HEK293 (cell line): ENCODE measurements around the gene NPTN.

Source experiments
- CTCF ChIA-PET: fragments of 350-600 bp; formaldehyde crosslinking; extraction: SDS; loops from one replicate; lab custom pipeline; 2021; ENCODE audit warnings: antibody characterized with exemption; lab: Yijun Ruan, JAX
- POLR2A ChIA-PET: fragments of 300-600 bp; formaldehyde crosslinking; extraction: SDS; loops from one replicate; lab custom pipeline; 2020; ENCODE audit warnings: antibody characterized with exemption, inconsistent platforms; lab: Yijun Ruan, JAX
- H3K27ac ChIP-seq: fragments of 200-500 bp; sonication (Bioruptor generic); 2 replicates; pipeline ENCODE4 v1.5.1; 2014; ENCODE audit warnings: low read depth, low read length, control low read depth, inconsistent platforms; ENCODE audit errors: extremely low read depth
- H3K36me3 ChIP-seq, 2 experiments: fragments of 200-500 bp in 1 of 2; sonication (Bioruptor generic) in 1 of 2; 1 replicate in 1 of 2; 2 replicates in 1 of 2; pipeline ENCODE4 v1.5.1; 2014 to 2017; ENCODE audit warnings: inconsistent platforms in 2 of 2, low read length in 2 of 2; ENCODE audit not compliant: control insufficient read depth in 2 of 2, insufficient read depth in 1 of 2
- H3K4me1 ChIP-seq: fragments of 200-500 bp; sonication (Bioruptor generic); 2 replicates; pipeline ENCODE4 v1.5.1; 2014; ENCODE audit warnings: mild to moderate bottlenecking, low read length, inconsistent platforms; ENCODE audit not compliant: control insufficient read depth, insufficient read depth
- H3K4me3 ChIP-seq: 2 replicates; pipeline ENCODE4 v1.5.1; 2011; ENCODE audit warnings: low read depth, mild to moderate bottlenecking, control low read depth, low read length, moderate library complexity
- H3K9me3 ChIP-seq: fragments of 200-500 bp; sonication (Bioruptor generic); 2 replicates; pipeline ENCODE4 v1.5.1; 2014; ENCODE audit warnings: low read depth, low read length, inconsistent platforms; ENCODE audit not compliant: control insufficient read depth, insufficient read depth
- GFI1B ChIP-seq: fragments of 450-650 bp; formaldehyde crosslinking; IDR thresholded peaks from 2 replicates; pipeline ENCODE4 v1.5.1; 2016; ENCODE audit warnings: missing biosample characterization, missing genetic modification characterization
- GLIS2 ChIP-seq: fragments of 450-650 bp; formaldehyde crosslinking; IDR thresholded peaks from 2 replicates; pipeline ENCODE4 v1.5.1; 2016; ENCODE audit warnings: missing biosample characterization, missing genetic modification characterization
- HOXC10 ChIP-seq: sonication (generic); formaldehyde crosslinking; IDR thresholded peaks from 2 replicates; pipeline ENCODE4 v1.8.1; 2023; ENCODE audit warnings: mild to moderate bottlenecking, missing genetic modification reagents
- KLF16 ChIP-seq: fragments of 450-650 bp; formaldehyde crosslinking; IDR thresholded peaks from 2 replicates; pipeline ENCODE4 v1.5.1; 2017; ENCODE audit warnings: missing biosample characterization, missing genetic modification characterization
- KLF8 ChIP-seq: fragments of 450-650 bp; formaldehyde crosslinking; IDR thresholded peaks from 2 replicates; pipeline ENCODE4 v1.5.1; 2016; ENCODE audit warnings: missing biosample characterization, missing genetic modification characterization
- MEIS1 ChIP-seq: sonication (generic); formaldehyde crosslinking; IDR thresholded peaks from 2 replicates; pipeline ENCODE4 v1.8.1; 2022; ENCODE audit warnings: missing genetic modification reagents, mild to moderate bottlenecking, borderline replicate concordance
- SCRT2 ChIP-seq: fragments of 450-650 bp; formaldehyde crosslinking; IDR thresholded peaks from 2 replicates; pipeline ENCODE4 v1.5.1; 2016; ENCODE audit warnings: missing biosample characterization, missing genetic modification characterization
- ZFP41 ChIP-seq: fragments of 450-650 bp; formaldehyde crosslinking; IDR thresholded peaks from 2 replicates; pipeline ENCODE4 v1.5.1; 2016; ENCODE audit warnings: missing biosample characterization, missing genetic modification characterization, borderline replicate concordance
- ZNF138 ChIP-seq: fragments of 450-650 bp; formaldehyde crosslinking; IDR thresholded peaks from 2 replicates; pipeline ENCODE4 v1.5.1; 2016; ENCODE audit warnings: missing biosample characterization, missing genetic modification characterization, borderline replicate concordance
- ZNF2 ChIP-seq: fragments of 450-650 bp; formaldehyde crosslinking; IDR thresholded peaks from 2 replicates; pipeline ENCODE4 v1.5.1; 2016; ENCODE audit warnings: missing biosample characterization, missing genetic modification characterization
- ZNF211 ChIP-seq: fragments of 450-650 bp; formaldehyde crosslinking; IDR thresholded peaks from 2 replicates; pipeline ENCODE4 v1.5.1; 2016; ENCODE audit warnings: low read depth, missing biosample characterization, missing genetic modification characterization
- ZNF239 ChIP-seq: fragments of 450-650 bp; formaldehyde crosslinking; IDR thresholded peaks from 2 replicates; pipeline ENCODE4 v1.5.1; 2016; ENCODE audit warnings: missing biosample characterization, missing genetic modification characterization
- ZNF24 ChIP-seq: fragments of 450-650 bp; formaldehyde crosslinking; IDR thresholded peaks from 2 replicates; pipeline ENCODE4 v1.5.1; 2016; ENCODE audit warnings: missing biosample characterization, missing genetic modification characterization
- ZNF394 ChIP-seq: fragments of 450-650 bp; formaldehyde crosslinking; IDR thresholded peaks from 2 replicates; pipeline ENCODE4 v1.5.1; 2016; ENCODE audit warnings: missing biosample characterization, missing genetic modification characterization, mild to moderate bottlenecking, moderate library complexity, borderline replicate concordance
- ZNF529 ChIP-seq: fragments of 450-650 bp; formaldehyde crosslinking; IDR thresholded peaks from 2 replicates; pipeline ENCODE4 v1.5.1; 2017; ENCODE audit warnings: missing genetic modification characterization, missing biosample characterization; ENCODE audit not compliant: insufficient replicate concordance
- ZNF621 ChIP-seq: fragments of 450-650 bp; formaldehyde crosslinking; IDR thresholded peaks from 2 replicates; pipeline ENCODE4 v1.5.1; 2017; ENCODE audit warnings: missing biosample characterization, missing genetic modification characterization
- ZNF654 ChIP-seq: fragments of 450-650 bp; formaldehyde crosslinking; IDR thresholded peaks from 2 replicates; pipeline ENCODE4 v1.5.1; 2016; ENCODE audit warnings: low read depth, missing biosample characterization, missing genetic modification characterization
- ZNF658 ChIP-seq: fragments of 450-650 bp; formaldehyde crosslinking; IDR thresholded peaks from 2 replicates; pipeline ENCODE4; 2016; ENCODE audit warnings: missing biosample characterization, missing genetic modification characterization
- ZNF777 ChIP-seq: fragments of 450-650 bp; formaldehyde crosslinking; IDR thresholded peaks from 2 replicates; pipeline ENCODE4 v1.5.1; 2017; ENCODE audit warnings: missing biosample characterization, missing genetic modification characterization, borderline replicate concordance
- ZSCAN16 ChIP-seq: fragments of 450-650 bp; formaldehyde crosslinking; IDR thresholded peaks from 2 replicates; pipeline ENCODE4 v1.5.1; 2016; ENCODE audit warnings: missing biosample characterization, missing genetic modification characterization
- ZSCAN30 ChIP-seq: fragments of 450-650 bp; IDR thresholded peaks from 2 replicates; pipeline ENCODE4 v1.5.1; 2018; ENCODE audit warnings: missing biosample characterization, mild to moderate bottlenecking, missing genetic modification characterization, moderate library complexity
- TF ChIP-seq, protein P1 (sequence below): fragments of 450-650 bp; IDR thresholded peaks from 2 replicates; pipeline ENCODE4 v1.5.1; 2018; ENCODE audit warnings: missing biosample characterization, mild to moderate bottlenecking, missing genetic modification characterization
- TF ChIP-seq, protein P2 (sequence below): fragments of 450-650 bp; formaldehyde crosslinking; IDR thresholded peaks from 2 replicates; pipeline ENCODE4 v1.5.1; 2016; ENCODE audit warnings: missing biosample characterization, missing genetic modification characterization
- TF ChIP-seq, protein P3 (sequence below): fragments of 450-650 bp; formaldehyde crosslinking; IDR thresholded peaks from 2 replicates; pipeline ENCODE4 v1.5.1; 2016; ENCODE audit warnings: missing biosample characterization, missing genetic modification characterization
- TF ChIP-seq, protein P4 (sequence below): fragments of 450-650 bp; formaldehyde crosslinking; IDR thresholded peaks from 2 replicates; pipeline ENCODE4 v1.5.1; 2016; ENCODE audit warnings: missing biosample characterization, missing genetic modification characterization

Gene NPTN

DNA sequence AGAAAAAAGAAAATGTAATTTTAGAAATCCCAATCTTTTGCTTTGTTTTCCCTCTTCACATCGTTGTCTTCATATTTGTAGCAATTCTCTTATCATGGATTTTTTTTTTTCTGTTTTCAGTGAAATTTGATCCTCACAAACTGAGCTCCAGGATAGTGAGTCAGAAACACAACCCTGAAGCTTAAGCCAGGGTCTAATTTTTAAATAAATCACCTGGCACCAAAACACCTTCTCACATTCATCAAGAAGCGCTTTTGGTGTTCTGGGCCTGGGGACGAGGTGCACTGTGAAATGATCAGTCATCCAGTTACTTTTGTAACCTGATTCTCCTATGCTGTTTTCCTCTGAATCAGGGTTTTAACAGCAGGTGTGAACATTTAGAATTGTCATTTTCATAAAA lies 102.5 kb downstream of the NPTN start:
- Histone ChIP-seq H3K4me1 (peaks cover 7% of the 10 kb centered on the region), H3K27ac (no peak overlapping the region), H3K36me3 (no peaks in the 10 kb centered on the region), H3K4me3 (no peak overlapping the region), H3K9me3 (no peaks in the 10 kb centered on the region)
- ChIA-PET POLR2A (no interaction called here), CTCF (interaction anchor here (0.6 to 2.6 kb wide), 8 partner anchors 12 to 1218 kb away, joined by 3 to 9 read pairs (median 3); no protein-coding TSS in a partner anchor)
- no peak for TF ChIP-seq ZFP41 (tag by site-specific recombination)
- no peak for TF ChIP-seq ZNF529
- no peak for TF ChIP-seq ZSCAN16 (tag by site-specific recombination)
- no peak for TF ChIP-seq ZNF24
- TF ChIP-seq, all 188 proteins: peak for 0

DNA sequence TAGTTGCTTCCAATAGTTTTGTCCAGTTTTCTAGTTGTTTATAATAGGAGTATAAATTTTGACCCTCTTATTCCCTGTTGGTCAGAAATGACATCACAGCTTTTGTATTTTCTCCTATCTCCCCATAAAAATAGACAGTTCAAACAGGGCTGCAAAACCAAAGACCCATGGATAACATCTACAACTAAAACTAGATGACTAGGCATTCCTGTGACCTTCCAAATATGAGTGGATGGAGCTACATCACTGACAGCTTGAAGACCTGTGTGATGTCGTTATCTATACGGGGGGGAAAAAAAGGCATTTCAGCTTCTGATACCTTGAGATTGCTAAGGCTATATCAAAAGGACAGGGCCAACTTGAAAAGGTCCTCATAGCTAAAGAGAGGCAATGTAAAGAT lies 105.6 kb downstream of the NPTN start:
- no peak for TF ChIP-seq ZNF239
- TF ChIP-seq ZNF654 (tag by site-specific recombination), result no peak
- no peak for TF ChIP-seq ZNF394 (tag by site-specific recombination)
- no peak for TF ChIP-seq ZNF777 (tag by site-specific recombination)
- TF ChIP-seq, protein P1, sequence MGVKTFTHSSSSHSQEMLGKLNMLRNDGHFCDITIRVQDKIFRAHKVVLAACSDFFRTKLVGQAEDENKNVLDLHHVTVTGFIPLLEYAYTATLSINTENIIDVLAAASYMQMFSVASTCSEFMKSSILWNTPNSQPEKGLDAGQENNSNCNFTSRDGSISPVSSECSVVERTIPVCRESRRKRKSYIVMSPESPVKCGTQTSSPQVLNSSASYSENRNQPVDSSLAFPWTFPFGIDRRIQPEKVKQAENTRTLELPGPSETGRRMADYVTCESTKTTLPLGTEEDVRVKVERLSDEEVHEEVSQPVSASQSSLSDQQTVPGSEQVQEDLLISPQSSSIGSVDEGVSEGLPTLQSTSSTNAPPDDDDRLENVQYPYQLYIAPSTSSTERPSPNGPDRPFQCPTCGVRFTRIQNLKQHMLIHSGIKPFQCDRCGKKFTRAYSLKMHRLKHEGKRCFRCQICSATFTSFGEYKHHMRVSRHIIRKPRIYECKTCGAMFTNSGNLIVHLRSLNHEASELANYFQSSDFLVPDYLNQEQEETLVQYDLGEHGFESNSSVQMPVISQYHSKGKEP (tag by site-specific recombination), result no peak
- no peak for TF ChIP-seq ZNF138
- no peak for TF ChIP-seq ZNF658 (tag by site-specific recombination)
- TF ChIP-seq GLIS2 (tag by site-specific recombination), result no peak
- TF ChIP-seq SCRT2 (tag by site-specific recombination), result no peak
- TF ChIP-seq ZNF2 (tag by site-specific recombination), result no peak
- TF ChIP-seq, protein P2, sequence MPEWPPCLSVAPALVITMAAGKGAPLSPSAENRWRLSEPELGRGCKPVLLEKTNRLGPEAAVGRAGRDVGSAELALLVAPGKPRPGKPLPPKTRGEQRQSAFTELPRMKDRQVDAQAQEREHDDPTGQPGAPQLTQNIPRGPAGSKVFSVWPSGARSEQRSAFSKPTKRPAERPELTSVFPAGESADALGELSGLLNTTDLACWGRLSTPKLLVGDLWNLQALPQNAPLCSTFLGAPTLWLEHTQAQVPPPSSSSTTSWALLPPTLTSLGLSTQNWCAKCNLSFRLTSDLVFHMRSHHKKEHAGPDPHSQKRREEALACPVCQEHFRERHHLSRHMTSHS (tag by site-specific recombination), result no peak
- no peak for TF ChIP-seq ZSCAN30 (tag by site-specific recombination)
- TF ChIP-seq ZNF621 (tag by site-specific recombination), result no peak
- no peak for TF ChIP-seq KLF8 (tag by site-specific recombination)
- TF ChIP-seq, all 188 proteins: peak for 0
- H3K9me3 ChIP-seq, result no peaks in the 10 kb centered on the region
- H3K36me3 ChIP-seq, result no peaks in the 10 kb centered on the region
- peaks cover 7% of the 10 kb centered on the region for H3K4me1 ChIP-seq
- CTCF ChIA-PET, result interaction anchor here (0.8 to 1.4 kb wide), 3 partner anchors 9 to 286 kb away, joined by 3 read pairs; no protein-coding TSS in a partner anchor
- POLR2A ChIA-PET, result interaction anchor here (1.1 kb wide), 1 partner anchor 28 kb away, joined by 3 read pairs; no protein-coding TSS in a partner anchor
- H3K4me3 ChIP-seq, result no peak overlapping the region
- no peak overlapping the region for H3K27ac ChIP-seq

DNA sequence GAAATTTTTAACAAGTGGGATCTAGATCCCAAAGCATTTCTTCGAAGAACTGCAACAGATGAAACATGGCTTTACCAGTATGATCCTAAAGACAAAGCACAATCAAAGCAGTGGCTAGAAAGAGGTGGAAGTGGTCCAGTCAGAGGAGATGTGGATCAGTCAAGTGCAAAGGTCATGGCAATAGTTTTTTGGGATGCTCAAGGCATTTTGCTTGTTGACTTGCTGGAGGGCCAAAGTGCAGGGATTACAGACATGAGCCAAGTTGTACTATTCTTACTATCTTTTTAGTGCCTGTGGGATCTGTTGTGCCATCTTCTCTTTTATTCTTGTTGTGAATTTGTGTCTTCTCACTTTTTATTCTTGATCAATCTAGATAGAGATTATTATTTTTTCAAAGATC lies 108.3 kb downstream of the NPTN start:
- ChIA-PET CTCF (interaction anchor here (1.1 kb wide), 1 partner anchor 112 kb away, joined by 4 read pairs; no protein-coding TSS in a partner anchor), POLR2A (no interaction called here)
- no peak overlapping the region for H3K27ac ChIP-seq
- no peaks in the 10 kb centered on the region for H3K36me3 ChIP-seq
- no peaks in the 10 kb centered on the region for H3K9me3 ChIP-seq
- no peak overlapping the region for H3K4me3 ChIP-seq
- TF ChIP-seq, protein P2 (tag by site-specific recombination), result no peak
- TF ChIP-seq HOXC10 (CRISPR knock-in tag) (no peak), GFI1B (no peak), KLF16 (tag by site-specific recombination) (no peak), ZNF211 (tag by site-specific recombination) (no peak), MEIS1 (CRISPR knock-in tag) (no peak)
- TF ChIP-seq, protein P3, sequence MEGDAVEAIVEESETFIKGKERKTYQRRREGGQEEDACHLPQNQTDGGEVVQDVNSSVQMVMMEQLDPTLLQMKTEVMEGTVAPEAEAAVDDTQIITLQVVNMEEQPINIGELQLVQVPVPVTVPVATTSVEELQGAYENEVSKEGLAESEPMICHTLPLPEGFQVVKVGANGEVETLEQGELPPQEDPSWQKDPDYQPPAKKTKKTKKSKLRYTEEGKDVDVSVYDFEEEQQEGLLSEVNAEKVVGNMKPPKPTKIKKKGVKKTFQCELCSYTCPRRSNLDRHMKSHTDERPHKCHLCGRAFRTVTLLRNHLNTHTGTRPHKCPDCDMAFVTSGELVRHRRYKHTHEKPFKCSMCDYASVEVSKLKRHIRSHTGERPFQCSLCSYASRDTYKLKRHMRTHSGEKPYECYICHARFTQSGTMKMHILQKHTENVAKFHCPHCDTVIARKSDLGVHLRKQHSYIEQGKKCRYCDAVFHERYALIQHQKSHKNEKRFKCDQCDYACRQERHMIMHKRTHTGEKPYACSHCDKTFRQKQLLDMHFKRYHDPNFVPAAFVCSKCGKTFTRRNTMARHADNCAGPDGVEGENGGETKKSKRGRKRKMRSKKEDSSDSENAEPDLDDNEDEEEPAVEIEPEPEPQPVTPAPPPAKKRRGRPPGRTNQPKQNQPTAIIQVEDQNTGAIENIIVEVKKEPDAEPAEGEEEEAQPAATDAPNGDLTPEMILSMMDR (tag by site-specific recombination), result no peak
- TF ChIP-seq, protein P4, sequence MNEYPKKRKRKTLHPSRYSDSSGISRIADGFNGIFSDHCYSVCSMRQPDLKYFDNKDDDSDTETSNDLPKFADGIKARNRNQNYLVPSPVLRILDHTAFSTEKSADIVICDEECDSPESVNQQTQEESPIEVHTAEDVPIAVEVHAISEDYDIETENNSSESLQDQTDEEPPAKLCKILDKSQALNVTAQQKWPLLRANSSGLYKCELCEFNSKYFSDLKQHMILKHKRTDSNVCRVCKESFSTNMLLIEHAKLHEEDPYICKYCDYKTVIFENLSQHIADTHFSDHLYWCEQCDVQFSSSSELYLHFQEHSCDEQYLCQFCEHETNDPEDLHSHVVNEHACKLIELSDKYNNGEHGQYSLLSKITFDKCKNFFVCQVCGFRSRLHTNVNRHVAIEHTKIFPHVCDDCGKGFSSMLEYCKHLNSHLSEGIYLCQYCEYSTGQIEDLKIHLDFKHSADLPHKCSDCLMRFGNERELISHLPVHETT (tag by site-specific recombination), result no peak
- H3K4me1 ChIP-seq, result no peaks in the 10 kb centered on the region
